Activated CD8-positive, alpha-beta memory T cell treated with anti-CD3 and anti-CD28 coated beads for 4 hours (primary cell): ENCODE results near the gene KIAA1328.

Source experiments
- DNase-seq, 2 donors: peaks; one replicate each; pipeline ENCODE4 v3.0.0-alpha.2; 2020; ENCODE audit warnings: low read depth in 2 of 2

KIAA1328 gene

GRCh38 chr18:36950960-36951359 is 122.0 kb downstream of the KIAA1328 start:
- DNase-seq: no peak

- DNase-seq: no peak
Observed at GRCh38 chr18:36953047-36953446, 124.1 kb downstream of the KIAA1328 start.

- no peak for DNase-seq
Observed at GRCh38 chr18:36960038-36960437, 131.1 kb downstream of the KIAA1328 start.

DNA sequence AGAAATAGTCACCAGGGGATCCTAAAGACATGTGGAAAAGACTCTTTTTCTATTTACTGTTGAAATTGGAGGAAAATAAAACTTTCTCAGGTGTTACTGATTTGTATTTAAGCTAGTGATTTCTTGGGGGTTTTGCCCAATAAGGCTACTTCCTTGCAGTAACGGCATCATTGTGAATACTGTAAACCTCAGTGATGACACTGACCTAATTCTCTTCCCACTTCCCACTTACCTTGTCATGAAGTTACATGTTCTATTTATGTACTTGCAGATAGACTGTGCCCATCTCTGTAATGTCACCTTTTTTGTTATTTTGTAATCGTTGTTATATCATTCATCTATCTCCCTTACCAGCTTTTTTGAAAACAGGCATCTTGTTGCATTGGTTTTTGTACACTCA is 134.5 kb downstream of the KIAA1328 start:
- DNase-seq: no peak

GRCh38 chr18:36974686-36975085 is 145.8 kb downstream of the KIAA1328 start:
- no peak for DNase-seq

DNA sequence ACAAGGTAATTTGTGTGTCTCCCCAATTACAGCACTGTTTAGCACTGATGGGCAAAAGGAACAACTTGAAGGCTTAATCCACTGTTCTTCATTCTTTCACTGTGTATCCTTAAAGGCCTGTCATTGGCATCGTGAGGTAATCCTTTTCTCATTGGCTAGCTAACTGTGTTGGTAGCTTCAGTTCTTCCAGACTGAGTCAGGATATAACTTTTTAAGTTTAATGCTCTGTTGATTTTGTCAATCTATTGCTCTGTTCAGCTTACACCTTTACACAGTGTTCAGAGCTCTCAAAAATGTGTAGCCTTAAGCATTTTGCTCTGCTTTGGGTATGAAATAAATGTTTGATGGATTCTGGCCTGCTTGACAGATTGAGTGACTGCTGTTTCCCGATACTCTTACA is 148.2 kb downstream of the KIAA1328 start:
- DNase-seq: no peak

- no peak for DNase-seq
Observed at GRCh38 chr18:36993068-36993467, 164.1 kb downstream of the KIAA1328 start.

- no peak for DNase-seq
Observed at GRCh38 chr18:37006742-37007141, 177.8 kb downstream of the KIAA1328 start.

DNA sequence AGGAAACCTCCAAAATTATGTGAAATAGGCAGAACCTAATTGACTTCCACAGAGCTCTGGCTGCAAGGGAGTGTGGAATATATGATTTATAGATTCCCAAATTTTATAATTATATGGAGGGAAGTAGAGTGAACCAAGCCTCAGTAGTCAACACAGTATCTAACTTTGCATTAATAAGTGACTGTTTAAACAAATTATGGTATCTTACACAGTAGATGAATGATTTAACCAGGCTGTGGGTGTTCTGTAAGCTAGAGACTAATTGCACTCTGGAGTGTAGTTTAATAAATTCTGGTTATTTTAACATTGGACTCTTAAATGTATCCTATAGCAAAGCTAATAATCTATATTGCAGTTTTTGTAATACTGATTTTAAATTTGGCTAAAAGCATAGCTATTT is 183.5 kb downstream of the KIAA1328 start:
- DNase-seq: no peak

GRCh38 chr18:37019157-37019827 is 190.4 kb downstream of the KIAA1328 start:
- DNase-seq: no peak

- DNase-seq: no peak
Observed at GRCh38 chr18:37033419-37033818, 204.5 kb downstream of the KIAA1328 start.

- no peak for DNase-seq
Observed at GRCh38 chr18:37042381-37042780, 213.5 kb downstream of the KIAA1328 start.

DNA sequence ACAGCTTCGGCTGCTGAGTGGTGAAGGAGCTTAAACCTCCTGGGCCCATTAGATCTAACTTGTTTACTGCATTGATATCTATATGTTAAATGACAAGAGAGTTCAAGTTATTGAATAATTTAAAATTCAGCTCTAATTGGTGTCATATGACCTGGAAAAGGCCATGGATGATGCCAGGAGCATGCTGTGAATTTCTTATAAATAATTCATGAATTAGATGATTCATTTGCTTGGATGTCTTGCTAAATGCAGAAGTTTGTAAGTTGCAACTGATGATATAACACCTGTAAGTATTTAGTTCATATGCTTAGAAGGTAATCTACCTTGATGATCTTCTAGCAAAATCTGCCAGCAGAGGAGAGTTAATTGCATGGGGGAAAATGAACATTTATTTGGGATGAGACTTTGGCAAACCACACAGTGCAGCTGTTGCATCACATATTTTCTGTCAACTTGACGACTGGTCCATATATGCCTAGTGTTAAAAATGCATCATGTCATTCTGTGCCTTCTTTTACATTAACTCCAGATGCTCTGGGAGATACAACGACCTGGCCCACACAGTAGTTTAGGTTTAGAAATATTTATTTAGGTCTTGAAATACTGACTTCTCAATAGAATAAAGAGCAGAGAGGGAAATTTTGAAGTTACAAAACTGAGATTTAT is 226.3 kb downstream of the KIAA1328 start:
- no peak for DNase-seq

GRCh38 chr18:37064187-37064586 is 235.3 kb downstream of the KIAA1328 start:
- DNase-seq: no peak

DNA sequence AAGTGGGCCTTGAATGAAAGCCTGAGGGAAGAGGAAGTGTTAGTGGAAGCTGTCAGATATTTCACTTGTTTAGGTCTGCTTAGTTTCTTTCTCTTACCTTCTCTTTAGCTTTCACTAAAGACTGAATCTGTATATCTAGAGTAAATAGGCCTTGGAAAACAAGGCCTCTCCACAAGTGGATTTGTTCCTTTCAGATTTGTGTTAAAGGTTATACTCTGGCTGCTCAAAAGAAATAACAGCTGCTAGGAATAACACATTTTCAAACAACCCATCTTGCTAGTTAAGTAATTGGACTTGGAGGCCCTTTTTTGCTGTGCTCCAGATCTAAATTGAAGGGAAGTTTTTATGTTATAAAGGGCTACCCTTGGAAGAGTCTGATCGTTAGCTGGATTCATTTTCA is 236.3 kb downstream of the KIAA1328 start:
- no peak for DNase-seq

DNA sequence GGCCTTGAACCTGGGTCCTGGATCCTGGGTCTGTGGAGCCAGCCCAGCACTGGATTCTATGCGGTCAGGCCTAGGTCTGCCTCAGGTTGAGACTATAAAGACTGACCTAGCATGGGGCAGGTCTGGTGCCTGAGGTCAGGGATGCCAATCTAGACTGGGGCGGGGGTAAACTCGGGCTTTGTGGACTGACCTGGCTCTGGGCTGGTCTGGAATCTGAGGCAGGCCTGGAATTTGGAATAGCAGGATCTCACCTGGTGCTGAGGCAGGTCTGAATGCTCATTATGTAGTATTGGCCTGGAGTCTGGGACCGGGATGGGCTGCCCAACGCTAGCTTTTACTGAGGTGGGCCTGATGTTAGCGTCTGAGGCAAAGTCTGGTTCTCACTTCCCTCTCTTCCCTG is 256.0 kb downstream of the KIAA1328 start:
- DNase-seq: no peak

GRCh38 chr18:37085362-37085761 is 256.4 kb downstream of the KIAA1328 start:
- no peak for DNase-seq

- DNase-seq: no peak
Observed at GRCh38 chr18:37107748-37108522, 279.0 kb downstream of the KIAA1328 start.

DNA sequence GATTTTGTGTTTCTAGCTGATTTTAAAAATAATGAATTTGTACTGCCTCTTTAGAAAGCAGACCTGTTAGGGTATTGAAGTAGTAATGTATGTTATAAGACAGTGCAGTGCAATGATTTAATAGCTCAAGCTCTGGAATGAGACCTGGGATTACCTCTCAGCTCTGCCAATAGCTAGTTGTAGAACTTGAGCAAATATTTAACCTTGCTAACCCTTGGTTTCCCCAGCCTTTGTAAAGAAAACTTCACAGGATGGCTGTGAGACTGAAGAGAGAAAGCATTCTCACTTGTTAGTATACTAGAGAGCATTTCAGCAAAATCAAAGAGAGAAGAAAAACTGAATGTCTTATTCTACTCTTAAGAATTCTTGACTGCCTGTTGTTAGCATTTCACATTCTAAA is 293.9 kb downstream of the KIAA1328 start:
- DNase-seq: no peak

GRCh38 chr18:37124516-37124915 is 295.6 kb downstream of the KIAA1328 start:
- no peak for DNase-seq

- DNase-seq: no peak
Observed at GRCh38 chr18:37135177-37135576, 306.2 kb downstream of the KIAA1328 start.

DNA sequence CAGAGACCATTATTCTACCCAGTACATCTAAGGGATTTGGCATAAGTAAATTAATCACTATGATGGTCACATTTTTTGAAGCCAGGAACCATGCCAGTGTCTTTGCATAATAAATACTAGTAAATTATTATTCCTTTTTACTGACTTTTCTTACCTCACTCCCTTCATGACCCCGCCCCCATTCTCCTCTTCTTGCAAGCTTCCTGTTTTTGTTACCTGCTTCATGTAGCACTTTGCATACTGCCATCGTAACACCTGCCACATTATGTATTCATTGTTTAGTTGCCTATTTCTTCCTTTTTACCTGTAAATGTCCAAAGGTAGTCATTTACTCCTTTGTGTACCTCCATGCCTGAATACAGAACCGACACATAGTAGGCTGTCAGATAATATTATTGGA is 309.5 kb downstream of the KIAA1328 start:
- no peak for DNase-seq

DNA sequence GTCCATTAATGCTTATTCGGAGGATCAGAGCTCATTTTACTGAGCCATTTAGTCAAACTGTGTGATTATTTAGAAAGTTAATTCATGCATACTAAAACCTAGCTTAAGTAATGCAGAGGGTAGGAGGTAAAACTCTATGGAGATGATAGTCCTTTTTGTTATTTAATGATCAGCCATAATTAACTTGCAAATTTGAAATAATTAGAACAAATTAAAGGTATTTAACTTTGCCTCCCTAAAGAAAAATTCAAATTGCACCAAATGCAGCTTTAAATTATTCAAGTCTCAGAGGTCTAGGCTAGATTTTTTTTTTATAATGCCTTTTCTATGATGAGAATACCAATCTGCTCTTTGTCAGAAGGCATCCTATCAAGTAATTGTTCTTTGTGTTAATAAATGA is 310.9 kb downstream of the KIAA1328 start:
- no peak for DNase-seq
